IMR-90 (cell line): ENCODE results near the gene SNRNP70. TPM values are rescaled to one million over a fixed set of nuclear protein-coding genes. Genes with fewer than 3 reads are reported as not detected.
"Not testable (repeated sequence)": the region's sequence is repeated elsewhere in the genome, so short reads cannot be mapped to it uniquely, and the experiment has no call there.

Experiments
- ATAC-seq: fragments of 200-7000 bp; cut with Tn5 transposase; 2 replicates; pipeline ENCODE4 v1.9.1; 2020; ENCODE audit warnings: low read depth, mild to moderate bottlenecking, moderate library complexity
- BruUV-seq: library from RNA; stranded (reverse); fragments of 400-500 nt; replicated peaks from 2 replicates; lab custom pipeline; 2021; lab: Mats Ljungman, UMichigan
- CTCF ChIA-PET: fragments of 300-600 bp; formaldehyde crosslinking; extraction: SDS; loops from one replicate; lab custom pipeline; 2021; ENCODE audit warnings: antibody characterized with exemption; lab: Yijun Ruan, JAX
- POLR2A ChIA-PET: fragments of 300-600 bp; sonication (Branson Sonifier 250); formaldehyde crosslinking; loops from one replicate; lab custom pipeline; 2022; ENCODE audit warnings: antibody characterized with exemption; ENCODE audit not compliant: unreplicated experiment; lab: Charles Lee
- DNase-seq: peaks from one replicate; pipeline ENCODE4 v3.0.0; 2013
- H2AFZ ChIP-seq: replicated peaks from 2 replicates; pipeline ENCODE3; 2013; ENCODE audit warnings: low read length, mild to moderate bottlenecking; ENCODE audit not compliant: poor library complexity
- H2AK5ac ChIP-seq: 2 replicates; pipeline ENCODE4 v1.6.1; 2013; ENCODE audit warnings: low read depth, low read length, inconsistent platforms
- H2AK9ac ChIP-seq: replicated peaks from 2 replicates; pipeline ENCODE3; 2013; ENCODE audit warnings: mild to moderate bottlenecking, low read depth, low read length, moderate library complexity; ENCODE audit not compliant: poor library complexity
- H2BK120ac ChIP-seq: 2 replicates; pipeline ENCODE4 v1.6.1; 2013; ENCODE audit warnings: low read depth, low read length, inconsistent platforms
- H2BK15ac ChIP-seq: 3 replicates; pipeline ENCODE4 v1.6.1; 2013; ENCODE audit warnings: low read depth, low read length, inconsistent platforms
- H2BK20ac ChIP-seq: 2 replicates; pipeline ENCODE4 v1.6.1; 2013; ENCODE audit warnings: low read depth, mild to moderate bottlenecking, inconsistent platforms, low read length, moderate library complexity
- H2BK5ac ChIP-seq: 2 replicates; pipeline ENCODE4 v1.6.1; 2013; ENCODE audit warnings: mild to moderate bottlenecking, low read depth, low read length, inconsistent platforms; ENCODE audit not compliant: poor library complexity, severe bottlenecking
- H3K14ac ChIP-seq: replicated peaks from 2 replicates; pipeline ENCODE4 v1.6.1; 2013; ENCODE audit warnings: low read depth, low read length, inconsistent platforms
- H3K18ac ChIP-seq: 2 replicates; pipeline ENCODE4 v1.6.1; 2013; ENCODE audit warnings: low read depth, low read length, control low read depth
- H3K23ac ChIP-seq: 2 replicates; pipeline ENCODE4 v1.6.1; 2013; ENCODE audit warnings: low read depth, low read length, inconsistent platforms
- H3K27ac ChIP-seq: 2 replicates; pipeline ENCODE4 v1.5.1; 2013; ENCODE audit warnings: mild to moderate bottlenecking, control low read depth, low read length; ENCODE audit not compliant: insufficient read depth
- H3K27me3 ChIP-seq: 2 replicates; pipeline ENCODE4 v1.6.1; 2013; ENCODE audit warnings: low read length; ENCODE audit not compliant: control insufficient read depth, insufficient read depth
- H3K36me3 ChIP-seq: 2 replicates; pipeline ENCODE4 v1.6.1; 2013; ENCODE audit warnings: low read length, mixed read lengths; ENCODE audit not compliant: control insufficient read depth, insufficient read depth
- H3K4ac ChIP-seq: 2 replicates; pipeline ENCODE4 v1.6.1; 2013; ENCODE audit warnings: low read depth, low read length, inconsistent platforms
- H3K4me1 ChIP-seq: 2 replicates; pipeline ENCODE4 v1.6.1; 2013; ENCODE audit warnings: low read length, mixed read lengths; ENCODE audit not compliant: control insufficient read depth, insufficient read depth
- H3K4me2 ChIP-seq: 2 replicates; pipeline ENCODE4 v1.6.1; 2013; ENCODE audit warnings: low read depth, mild to moderate bottlenecking, control low read depth, low read length, moderate library complexity
- H3K4me3 ChIP-seq: 2 replicates; pipeline ENCODE4 v1.5.1; 2013; ENCODE audit warnings: low read depth, mild to moderate bottlenecking, control low read depth, low read length, moderate library complexity; ENCODE audit not compliant: insufficient read depth
- H3K56ac ChIP-seq: 2 replicates; pipeline ENCODE4 v1.6.1; 2013; ENCODE audit warnings: low read length, inconsistent platforms; ENCODE audit not compliant: insufficient read depth; ENCODE audit errors: extremely low read depth
- H3K79me1 ChIP-seq, 2 experiments: 2 replicates each; pipeline ENCODE4 v1.6.1; 2013; ENCODE audit warnings: low read length in 2 of 2, inconsistent platforms in 1 of 2, low read depth in 1 of 2
- H3K9ac ChIP-seq: 2 replicates; pipeline ENCODE4 v1.6.1; 2013; ENCODE audit warnings: low read depth, low read length, control low read depth
- H3K9me1 ChIP-seq: 2 replicates; pipeline ENCODE4 v1.6.1; 2013; ENCODE audit warnings: low read length, inconsistent platforms; ENCODE audit not compliant: insufficient read depth
- H3K9me3 ChIP-seq: 2 replicates; pipeline ENCODE4 v1.6.1; 2013; ENCODE audit warnings: low read length; ENCODE audit not compliant: control insufficient read depth, insufficient read depth
- H4K20me1 ChIP-seq: 2 replicates; pipeline ENCODE4 v1.6.1; 2013; ENCODE audit warnings: low read length, inconsistent platforms; ENCODE audit not compliant: insufficient read depth
- H4K5ac ChIP-seq: 2 replicates; pipeline ENCODE4 v1.6.1; 2013; ENCODE audit warnings: mild to moderate bottlenecking, low read depth, low read length, control low read depth
- H4K8ac ChIP-seq, 2 experiments: 2 replicates each; pipeline ENCODE4 v1.6.1; 2013; ENCODE audit warnings: low read depth in 2 of 2, low read length in 2 of 2, control low read depth in 1 of 2, inconsistent platforms in 1 of 2
- H4K91ac ChIP-seq: 2 replicates; pipeline ENCODE4 v1.6.1; 2013; ENCODE audit warnings: low read depth, low read length, inconsistent platforms; ENCODE audit not compliant: insufficient read depth
- FOS ChIP-seq: fragments of 150-350 bp; IDR thresholded peaks from 2 replicates; pipeline ENCODE4 v1.6.1; 2016; ENCODE audit warnings: low read depth, low read length
- WGBS, 2 experiments: methylation state at CpG; one replicate each; pipeline versions ENCODE4 v1.1.5 to v1.1.7; 2013; ENCODE audit warnings: missing lambda C conversion rate in 2 of 2; ENCODE audit not compliant: insufficient read length in 1 of 2; ENCODE audit errors: extremely low coverage in 2 of 2; 5-methylcytosine and 5-hydroxymethylcytosine counted together
- dilution Hi-C: fragments of 300-500 bp; cut with HindIII; formaldehyde crosslinking; loops from one replicate; pipeline ENCODE4 v1.14.3; 2018; ENCODE audit warnings: low sequenced_read_pairs; ENCODE audit not compliant: unreplicated experiment
- in situ Hi-C: fragments of 300-500 bp; cut with MboI; formaldehyde crosslinking; loops from 3 replicates; pipeline ENCODE4 v1.14.3; 2019; ENCODE audit warnings: low sequenced_read_pairs, inconsistent platforms, mixed read lengths
- intact Hi-C: fragments of 100-400 bp; cut with micrococcal nuclease; formaldehyde crosslinking; loops from 2 replicates; pipeline ENCODE4 v1.10.0; 2022
- polyA plus RNA-seq, 3 experiments: library from polyadenylated mRNA; depleted of rRNA; stranded (reverse); fragments of >200 nt; gene quantifications; 2 replicates each; pipeline ENCODE4 v1.2.3, GENCODE V29; 2012; ENCODE audit warnings: low replicate concordance in 1 of 3
- total RNA-seq: library from RNA; depleted of rRNA; stranded (reverse); fragments of >200 nt; gene quantifications from 2 replicates; pipeline ENCODE4 v1.2.3, GENCODE V29; 2012

SNRNP70 gene
- total and polyA plus RNA-seq, 2 of the 4 experiments (the other 2 are of a cell fraction): 72.8 to 200 TPM

DNA sequence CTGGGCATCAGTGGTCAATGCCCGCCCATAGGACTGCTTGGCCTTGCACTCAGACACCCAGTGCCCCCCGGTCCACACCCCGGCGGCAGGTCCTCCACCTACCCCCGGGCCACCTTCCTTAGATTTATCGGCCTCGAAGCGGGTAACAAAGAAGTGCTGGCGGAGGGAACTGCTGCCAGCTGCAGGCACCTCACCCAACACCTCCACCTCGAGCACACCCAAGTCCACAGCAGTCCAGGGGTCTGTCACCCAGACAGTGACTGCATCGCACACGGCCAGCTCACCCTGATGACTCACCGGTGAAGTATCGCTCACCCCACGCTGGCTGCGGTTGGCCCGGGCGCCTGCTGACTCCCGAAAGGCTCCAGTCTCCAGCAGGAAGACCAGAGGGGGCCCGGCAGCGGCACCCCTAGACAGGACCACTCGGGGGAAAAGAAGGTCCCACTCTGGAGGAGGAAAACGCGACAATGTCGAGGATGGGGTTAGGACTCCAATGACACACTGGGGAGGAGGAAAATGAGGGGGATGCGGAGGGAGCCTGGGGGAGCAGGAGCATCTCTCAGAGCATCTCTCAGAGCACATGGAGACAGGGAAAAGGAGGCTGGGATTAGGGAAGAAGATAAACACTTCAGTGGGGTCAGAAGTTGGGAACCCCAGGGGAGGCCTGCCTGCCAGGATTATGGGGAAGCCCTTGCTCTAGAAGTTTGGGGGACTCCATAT, 46.5 kb upstream of the SNRNP70 start:
- Histone ChIP-seq H2BK20ac (peak overlapping the region; percentile 87), H2BK120ac (peak overlapping the region; percentile 96), H4K91ac (peak overlapping the region; percentile 68; the same call in 1 of the 2 replicates), H4K8ac (peak overlapping the region; percentile 50 to 71; a peak in 1 of 4 replicates), H2AK5ac (peak overlapping the region; percentile 49; the same call in 1 of the 2 replicates), H2BK5ac (peak overlapping the region; percentile 30), H2BK15ac (0 out of 3 replicates have a peak overlapping the region, but pooled peaks have one; percentile 0), H3K4me2 (peak overlapping the region; percentile 56; the same call in 1 of the 2 replicates), H3K4ac (peak overlapping the region; percentile 86)
- TF ChIP-seq FOS: peak; percentile 73
- H3K18ac ChIP-seq, H3K79me1 ChIP-seq, H3K14ac ChIP-seq, BruUV-seq, H4K20me1 ChIP-seq, H2AFZ ChIP-seq, in situ Hi-C loops, H3K4me1 ChIP-seq, H3K4me3 ChIP-seq, H3K9ac ChIP-seq, H3K23ac ChIP-seq, dilution Hi-C loops, H3K56ac ChIP-seq, H2AK9ac ChIP-seq, CTCF ChIA-PET, H3K27ac ChIP-seq, POLR2A ChIA-PET, H4K5ac ChIP-seq, H3K36me3 ChIP-seq, intact Hi-C loops, H3K9me3 ChIP-seq, H3K27me3 ChIP-seq, H3K9me1 ChIP-seq: not testable (repeated sequence)
- ATAC-seq: peak; percentile 85
- WGBS, 2 experiments: 40% methylated on average over 2 of the region's 26 CpGs; no CpG with 5 or more reads in 1 of the 2 experiments
- peak; percentile 70 for DNase-seq

DNA sequence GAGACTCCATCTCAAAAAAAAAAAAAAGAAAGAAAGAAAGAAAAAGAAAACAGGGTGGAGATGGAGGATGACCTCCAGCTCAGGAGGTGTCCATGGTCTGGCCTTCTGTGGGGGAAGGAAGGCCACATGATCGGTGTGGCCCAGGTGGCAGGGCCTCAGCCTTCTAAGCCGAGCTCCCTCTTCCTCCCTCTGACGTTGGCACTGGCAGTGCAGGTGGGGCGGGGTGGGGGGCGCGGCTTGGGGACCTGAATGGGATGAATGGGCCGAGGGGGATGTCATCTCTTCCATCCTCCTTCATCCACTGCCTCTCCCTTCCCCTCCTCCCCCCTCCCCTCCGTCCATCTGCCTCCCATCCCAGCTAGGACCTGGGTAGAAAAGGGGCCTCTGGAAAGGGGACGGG, 45.5 kb upstream of the SNRNP70 start:
- H3K27ac ChIP-seq, H3K4ac ChIP-seq, in situ Hi-C loops, H2AFZ ChIP-seq, H2AK9ac ChIP-seq, H3K4me3 ChIP-seq, H2AK5ac ChIP-seq, H2BK120ac ChIP-seq, H3K4me1 ChIP-seq, dilution Hi-C loops, H3K9me1 ChIP-seq, CTCF ChIA-PET, H3K9ac ChIP-seq, H4K20me1 ChIP-seq, H4K8ac ChIP-seq, H3K36me3 ChIP-seq, H3K18ac ChIP-seq, H2BK15ac ChIP-seq, H3K79me1 ChIP-seq, H3K9me3 ChIP-seq, BruUV-seq, H3K27me3 ChIP-seq, H3K23ac ChIP-seq, H3K14ac ChIP-seq, H3K56ac ChIP-seq, H4K91ac ChIP-seq, H4K5ac ChIP-seq, DNase-seq, intact Hi-C loops, H2BK5ac ChIP-seq, ATAC-seq, POLR2A ChIA-PET, H3K4me2 ChIP-seq: not testable (repeated sequence)
- no CpG with 5 or more reads among the region's 9 CpGs for WGBS, 2 experiments
- H2BK20ac ChIP-seq: peak overlapping the region; percentile 53; the same call in 1 of the 2 replicates
